Activated T-cell treated with anti-CD3 and anti-CD28 coated beads, Interleukin-2, amount 50 U/mL, for 72 hours (primary cell): ENCODE data around the gene TWF2. TPM values are rescaled to one million over a fixed set of nuclear protein-coding genes. Genes with fewer than 3 reads are reported as not detected.

Experiments
- ATAC-seq, 2 donors: fragments of 150-1000 bp; cut with Tn5 transposase; replicated peaks in 1 of 2; 2 replicates each; pipeline ENCODE4 v1.10.0; 2021; ENCODE audit warnings: moderate library complexity in 2 of 2, mild to moderate bottlenecking in 1 of 2
- DNase-seq, 2 donors: peaks; one replicate each; pipeline ENCODE4 v3.0.0; 2021 to 2022; ENCODE audit warnings: mixed read lengths in 1 of 2
- H3K27ac Mint-ChIP-seq: one replicate; pipeline ENCODE4 v1.8.0; 2022; ENCODE audit warnings: mild to moderate bottlenecking, moderate library complexity, mixed read lengths
- H3K27me3 Mint-ChIP-seq: one replicate; pipeline ENCODE4 v1.8.0; 2022; ENCODE audit warnings: low read depth, mixed read lengths
- H3K36me3 Mint-ChIP-seq, 2 donors: one replicate each; pipeline ENCODE4 v1.8.0; 2022; ENCODE audit warnings: mixed read lengths in 2 of 2, mild to moderate bottlenecking in 1 of 2; ENCODE audit not compliant: insufficient read depth in 2 of 2
- H3K4me1 Mint-ChIP-seq: one replicate; pipeline ENCODE4 v1.8.0; 2022; ENCODE audit warnings: low read depth, mixed read lengths
- H3K4me3 Mint-ChIP-seq, 2 donors: one replicate each; pipeline ENCODE4 v1.8.0; 2022; ENCODE audit warnings: mild to moderate bottlenecking in 2 of 2, mixed read lengths in 2 of 2, moderate library complexity in 2 of 2
- H3K9me3 Mint-ChIP-seq, 2 donors: one replicate each; pipeline ENCODE4 v1.8.0; 2022; ENCODE audit warnings: mixed read lengths in 2 of 2
- total RNA-seq, 2 donors: library from RNA; stranded (reverse); gene quantifications; one replicate each; pipeline ENCODE4 v1.2.3, GENCODE V29; 2022

Gene TWF2
- total RNA-seq, 2 donors from 2014 or later: 124 to 133 TPM

DNA sequence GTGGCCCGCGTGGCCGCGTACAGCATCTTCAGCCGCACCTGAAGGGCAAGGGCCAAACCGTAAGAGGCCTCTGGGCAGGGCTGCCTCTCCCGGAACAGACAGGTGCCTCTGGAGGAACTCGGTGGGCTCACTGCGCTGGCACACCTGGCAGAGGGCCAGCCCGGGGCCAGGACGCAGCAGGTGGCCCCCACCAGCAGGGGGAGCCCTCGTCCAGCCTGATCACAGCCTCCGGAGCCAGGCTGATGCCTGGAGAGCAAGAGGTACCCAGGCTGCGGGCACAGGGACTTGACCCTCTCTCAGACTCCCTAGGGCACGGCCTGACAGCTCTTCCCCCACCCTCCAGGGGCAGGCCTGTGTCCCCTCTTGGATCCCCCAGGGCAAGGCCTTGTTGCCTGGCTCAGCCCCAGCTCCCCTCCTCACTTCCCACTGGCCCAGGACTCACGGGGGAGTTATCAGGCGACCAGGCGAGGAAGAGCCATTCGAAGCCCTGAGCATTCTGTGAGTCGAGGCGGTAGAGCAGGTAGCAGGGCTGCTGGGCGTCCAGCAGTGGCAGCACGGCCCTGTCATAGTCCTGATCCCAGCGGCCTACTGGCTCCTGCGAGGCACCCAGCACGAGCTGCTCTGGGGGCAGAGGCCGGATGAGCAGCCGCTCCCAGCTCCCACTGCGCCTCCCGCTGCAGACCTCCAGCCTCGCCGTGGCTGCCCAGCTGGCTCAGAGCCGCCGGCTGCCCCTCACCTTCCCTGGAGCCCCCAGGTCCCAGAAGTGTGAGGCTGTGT is 7.3 kb downstream of the TWF2 start:
- Mint-ChIP-seq H3K4me3 (peak overlapping the region; percentile 51 to 62), H3K9me3 (no peaks in the 10 kb centered on the region), H3K27me3 (no peaks in the 10 kb centered on the region), H3K4me1 (peaks cover 56% of the 10 kb centered on the region), H3K36me3 (peaks cover 2 to 18% of the 10 kb centered on the region in 2 donors), H3K27ac (no peak overlapping the region)
- ATAC-seq (peak; percentile 84 to 85), DNase-seq (peak; percentile 88 to 93)

GRCh38 chr3:52230889-52231499 is 8.0 kb downstream of the TWF2 start:
- Mint-ChIP-seq H3K27me3 (no peaks in the 10 kb centered on the region), H3K27ac (no peak overlapping the region), H3K9me3 (no peaks in the 10 kb centered on the region), H3K4me3 (no peak overlapping the region), H3K4me1 (peaks cover 56% of the 10 kb centered on the region), H3K36me3 (peaks cover 2 to 18% of the 10 kb centered on the region in 2 donors)
- DNase-seq (no peak), ATAC-seq (no peak)

DNA sequence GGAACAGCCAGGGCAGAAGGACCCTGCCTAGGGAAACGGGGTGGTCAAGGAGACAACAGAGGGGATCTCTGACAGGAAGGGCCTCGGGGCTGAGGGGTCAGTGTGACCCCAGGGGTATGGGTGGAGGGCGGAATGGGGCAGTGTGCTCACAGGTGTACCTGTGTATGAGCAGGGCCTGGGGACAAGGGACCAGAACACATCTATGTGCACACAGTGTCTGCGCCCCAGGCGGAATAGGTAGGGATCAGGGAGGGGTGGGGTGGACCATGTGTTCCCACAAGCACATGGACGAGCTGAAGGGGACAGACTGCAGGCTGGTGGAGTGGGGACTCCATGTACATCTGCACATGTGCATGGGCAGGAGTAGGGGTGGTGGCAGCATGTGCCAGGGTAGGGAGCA is 8.5 kb downstream of the TWF2 start:
- DNase-seq (no peak), ATAC-seq (no peak)
- Mint-ChIP-seq H3K27ac (peak overlapping the region; percentile 79), H3K27me3 (no peaks in the 10 kb centered on the region), H3K4me1 (peaks cover 56% of the 10 kb centered on the region), H3K36me3 (peaks cover 2 to 18% of the 10 kb centered on the region in 2 donors), H3K4me3 (no peak overlapping the region), H3K9me3 (no peaks in the 10 kb centered on the region)

DNA sequence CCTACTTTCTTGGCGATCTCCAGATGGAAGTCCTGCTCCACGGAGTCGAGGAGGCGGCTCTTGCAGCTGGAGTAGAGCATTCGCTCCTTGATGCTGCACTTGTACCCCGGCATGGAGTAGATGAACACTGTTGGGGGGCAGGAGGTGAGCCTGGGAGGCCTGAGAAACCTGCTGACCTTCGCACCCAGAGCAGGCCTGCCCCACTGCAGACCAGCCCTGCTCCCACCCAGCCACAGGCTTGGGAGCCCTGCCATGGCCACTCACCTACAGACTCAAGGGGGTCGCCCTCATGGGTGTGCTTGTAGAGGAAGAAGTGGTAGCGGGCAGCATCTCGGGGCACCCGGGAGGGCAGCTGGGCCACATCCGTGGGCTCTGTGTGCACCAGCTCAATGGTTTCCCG is 9.3 kb downstream of the TWF2 start:
- Mint-ChIP-seq H3K27ac (no peak overlapping the region), H3K36me3 (peaks cover 2 to 18% of the 10 kb centered on the region in 2 donors), H3K4me1 (peaks cover 61% of the 10 kb centered on the region), H3K4me3 (no peak overlapping the region), H3K9me3 (no peaks in the 10 kb centered on the region), H3K27me3 (no peaks in the 10 kb centered on the region)
- DNase-seq (no peak), ATAC-seq (no peak)

- DNase-seq (no peak), ATAC-seq (no peak)
- Mint-ChIP-seq H3K36me3 (peaks cover 2 to 18% of the 10 kb centered on the region in 2 donors), H3K9me3 (no peaks in the 10 kb centered on the region), H3K4me1 (peaks cover 61% of the 10 kb centered on the region), H3K27me3 (no peaks in the 10 kb centered on the region), H3K27ac (no peak overlapping the region), H3K4me3 (no peak overlapping the region)
These were observed 10.1 kb downstream of the TWF2 start for GRCh38 chr3:52228751-52229291.

DNA sequence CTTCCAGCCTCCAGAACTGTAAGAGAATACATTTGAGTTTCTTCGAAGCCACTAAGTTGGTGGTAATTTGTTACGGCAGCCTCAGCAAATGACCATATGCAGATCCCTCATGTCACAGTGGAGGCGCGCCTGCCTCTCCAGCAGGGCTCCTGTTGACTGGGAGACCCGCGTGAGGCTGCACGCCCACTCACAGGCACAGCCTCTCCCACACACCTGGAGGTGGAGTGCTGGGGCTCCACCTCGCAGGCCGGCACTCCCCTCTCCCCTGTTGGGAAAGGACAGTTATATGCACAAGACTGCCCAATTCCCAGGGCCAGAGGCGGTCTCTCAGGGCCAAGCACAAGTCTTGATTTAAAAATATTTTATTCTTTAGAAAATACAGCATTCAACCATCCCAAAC is 10.7 kb downstream of the TWF2 start:
- DNase-seq (no peak), ATAC-seq (no peak)
- H3K9me3 Mint-ChIP-seq: no peaks in the 10 kb centered on the region
- no peaks in the 10 kb centered on the region for H3K27me3 Mint-ChIP-seq
- no peak overlapping the region for H3K27ac Mint-ChIP-seq
- peaks cover 61% of the 10 kb centered on the region for H3K4me1 Mint-ChIP-seq
- peaks cover 2 to 18% of the 10 kb centered on the region in 2 donors for H3K36me3 Mint-ChIP-seq
- H3K4me3 Mint-ChIP-seq: no peak overlapping the region

DNA sequence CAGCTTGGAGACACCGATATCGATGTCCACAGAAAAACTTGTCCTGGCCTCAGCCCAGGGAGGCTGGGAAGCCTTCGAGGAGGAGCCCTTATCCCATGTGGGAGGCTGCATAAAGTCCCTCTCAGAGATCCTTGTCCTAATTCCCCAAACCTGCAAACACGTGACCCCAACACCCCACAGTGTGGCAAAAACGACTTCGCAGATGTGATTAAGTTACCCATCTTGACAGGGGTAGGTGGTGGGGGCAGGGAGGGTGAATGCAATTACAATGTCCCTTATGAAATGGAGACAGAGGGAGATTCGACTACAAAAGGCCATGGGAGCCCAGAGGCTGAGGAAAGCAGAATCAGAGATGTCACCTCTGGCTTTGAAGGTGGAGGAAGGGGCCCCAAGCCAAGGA is 11.2 kb downstream of the TWF2 start:
- Mint-ChIP-seq H3K27ac (no peak overlapping the region), H3K9me3 (no peaks in the 10 kb centered on the region), H3K27me3 (no peaks in the 10 kb centered on the region), H3K4me1 (peaks cover 61% of the 10 kb centered on the region), H3K4me3 (no peak overlapping the region), H3K36me3 (peaks cover 2 to 18% of the 10 kb centered on the region in 2 donors)
- ATAC-seq: no peak
- DNase-seq: no peak

DNA sequence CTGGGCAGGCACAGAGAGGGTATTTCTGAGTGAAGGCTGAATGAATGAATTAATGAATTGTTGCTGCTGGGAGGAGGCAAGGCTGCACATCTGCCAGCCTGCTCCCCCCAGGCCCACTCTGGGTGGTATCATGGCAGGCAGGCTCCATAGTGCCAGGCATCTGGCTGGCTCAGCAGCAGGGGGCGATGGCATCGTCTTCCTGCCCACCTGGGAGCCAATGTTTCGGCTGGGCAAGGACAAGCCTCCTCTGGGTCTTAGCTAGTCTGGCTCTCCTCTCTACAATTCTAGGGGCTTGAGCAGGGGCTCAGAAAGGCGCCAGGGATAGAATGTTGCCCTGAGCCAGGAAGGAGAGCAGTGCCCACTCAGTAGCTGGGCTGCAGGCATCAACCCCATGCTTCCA is 11.8 kb downstream of the TWF2 start:
- Mint-ChIP-seq H3K9me3 (no peaks in the 10 kb centered on the region), H3K27ac (peak overlapping the region; percentile 78), H3K4me1 (peaks cover 61% of the 10 kb centered on the region), H3K27me3 (no peaks in the 10 kb centered on the region), H3K4me3 (peak overlapping the region in 1 of 2 donors; percentile 33), H3K36me3 (peaks cover 2 to 16% of the 10 kb centered on the region in 2 donors)
- no peak for ATAC-seq
- DNase-seq: no peak

DNA sequence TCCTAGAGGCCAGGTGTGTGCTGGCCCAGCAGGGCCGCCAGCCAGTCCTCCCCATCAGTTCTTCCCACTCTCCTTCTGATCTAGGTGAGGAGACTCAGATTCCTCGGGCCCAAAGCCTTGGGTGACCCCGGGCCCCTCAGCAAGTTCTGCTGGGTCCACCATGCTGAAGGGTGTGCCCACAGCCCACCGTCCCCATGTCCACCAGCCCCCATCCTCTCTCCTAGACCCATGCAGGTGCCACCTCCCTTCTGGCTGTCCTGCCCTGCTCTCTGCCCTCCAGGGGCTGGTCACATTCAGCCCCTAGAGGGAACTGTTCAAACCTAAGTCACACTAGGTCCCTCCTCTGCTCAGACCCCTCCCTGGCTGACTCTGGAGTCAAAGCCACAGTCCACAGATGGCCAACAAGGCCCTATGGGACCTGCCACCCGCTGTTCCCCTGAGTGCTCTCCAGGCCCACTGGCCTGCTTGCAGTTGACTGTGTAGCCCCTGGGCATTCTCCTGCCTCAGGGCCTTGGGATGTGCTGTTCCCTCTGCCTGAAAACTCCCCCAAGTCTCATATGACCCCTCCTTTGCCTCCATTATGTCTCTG is 12.6 kb downstream of the TWF2 start:
- H3K27me3 Mint-ChIP-seq: no peaks in the 10 kb centered on the region
- DNase-seq (no peak), ATAC-seq (peak; percentile 9 to 20)
- no peaks in the 10 kb centered on the region for H3K9me3 Mint-ChIP-seq
- H3K27ac Mint-ChIP-seq: peak overlapping the region; percentile 78
- H3K36me3 Mint-ChIP-seq: peaks cover 2 to 12% of the 10 kb centered on the region in 2 donors
- peaks cover 61% of the 10 kb centered on the region for H3K4me1 Mint-ChIP-seq
- peak overlapping the region; percentile 33 to 81 for H3K4me3 Mint-ChIP-seq

DNA sequence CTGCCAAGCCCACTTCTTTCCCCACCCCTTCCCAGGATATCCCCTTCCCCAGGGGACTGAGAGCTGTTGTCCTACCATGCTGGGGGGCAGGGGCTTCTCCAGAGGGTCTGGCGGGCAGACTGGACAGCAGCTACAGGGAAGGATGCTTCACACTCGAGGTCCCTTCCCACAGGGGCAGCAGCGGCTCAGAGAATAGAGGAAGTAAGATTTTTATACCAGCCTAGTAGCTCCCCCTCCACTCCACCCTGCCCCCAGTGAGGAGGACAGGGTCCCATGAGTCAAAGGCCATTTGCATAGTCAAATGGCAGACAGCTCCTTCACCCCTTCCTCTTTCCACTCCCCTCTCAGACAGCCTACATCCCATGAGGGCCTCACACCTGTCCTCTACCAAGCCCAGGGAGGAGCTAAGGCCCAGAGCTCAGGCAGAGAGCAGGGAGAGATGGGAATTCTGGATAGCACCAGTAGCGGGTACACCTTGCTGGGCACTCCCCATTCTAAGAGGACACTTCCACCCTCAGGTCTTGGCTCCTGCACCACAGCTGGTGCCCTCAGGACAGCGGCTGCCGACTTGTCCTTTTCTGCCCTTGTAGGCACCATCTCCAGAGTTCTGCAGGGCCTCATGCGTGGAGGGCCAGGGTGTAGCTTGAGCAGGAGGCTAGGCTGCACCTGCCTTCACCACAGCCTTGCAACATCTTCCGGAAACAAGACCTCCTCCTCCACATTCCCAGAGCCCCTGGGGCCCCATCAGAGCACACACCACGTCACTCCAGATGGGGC is 13.3 kb downstream of the TWF2 start, which contains the start of gene TLR9:
Gene TLR9 (minus strand): TSS at position 194 of the 777 bp plus-strand sequence. CDS start 116 bp downstream, at position 78.
- Mint-ChIP-seq H3K27me3 (no peaks in the 10 kb centered on the region), H3K27ac (peak within 1 kb of the TSS; percentile 78), H3K36me3 (peaks cover 2 to 8% of the 10 kb centered on the region in 2 donors), H3K4me1 (peaks cover 66% of the 10 kb centered on the region), H3K4me3 (peak within 1 kb of the TSS; percentile 81 to 88), H3K9me3 (no peaks in the 10 kb centered on the region)
- DNase-seq: no peak
- ATAC-seq: peak; percentile 59 to 63

DNA sequence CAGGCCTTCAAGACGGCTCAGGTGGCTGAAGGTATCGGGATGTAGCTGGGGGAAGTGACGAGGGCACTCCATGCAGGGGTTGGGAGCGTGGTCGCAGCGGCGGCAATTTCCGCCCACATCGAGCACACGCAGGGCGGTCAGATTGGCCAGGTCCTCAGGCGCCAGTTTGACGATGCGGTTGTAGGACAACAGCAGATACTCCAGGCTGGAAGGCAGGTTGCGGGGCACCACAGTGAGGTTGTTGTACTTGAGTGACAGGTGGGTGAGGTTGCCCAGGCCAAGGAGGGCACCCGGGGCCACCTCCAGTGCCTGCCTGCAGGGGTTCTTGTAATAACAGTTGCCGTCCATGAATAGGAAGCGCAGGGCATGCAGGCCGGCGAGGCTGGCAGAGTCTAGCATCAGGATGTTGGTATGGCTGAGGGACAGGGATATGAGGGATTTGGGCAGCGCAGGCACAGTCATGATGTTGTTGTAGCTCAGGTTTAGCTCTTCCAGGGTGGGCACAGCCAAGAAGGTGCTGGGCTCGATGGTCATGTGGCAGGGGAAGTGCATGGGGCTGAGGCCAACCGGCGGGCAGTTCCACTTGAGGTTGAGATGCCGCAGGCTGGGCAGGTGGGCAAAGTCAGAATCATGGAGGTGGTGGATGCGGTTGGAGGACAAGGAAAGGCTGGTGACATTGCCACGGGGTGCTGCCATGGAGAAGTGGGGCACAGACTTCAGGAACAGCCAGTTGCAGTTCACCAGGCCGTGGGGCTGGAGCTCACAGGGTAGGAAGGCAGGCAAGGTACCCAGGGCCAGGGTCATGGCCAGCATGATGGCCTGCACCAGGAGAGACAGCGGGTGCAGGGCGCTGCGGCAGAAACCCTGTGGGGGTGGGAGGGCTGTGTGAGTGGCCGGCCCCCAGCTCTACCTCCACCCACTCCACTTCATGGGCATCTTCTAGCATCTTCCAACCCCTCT is 15.2 kb downstream of the TWF2 start:
- H3K4me3 Mint-ChIP-seq: peak overlapping the region; percentile 81 to 88
- no peak for DNase-seq
- H3K27me3 Mint-ChIP-seq: no peaks in the 10 kb centered on the region

More for the DNA sequence above, 15.2 kb downstream of the TWF2 start:
- Mint-ChIP-seq H3K9me3 (no peaks in the 10 kb centered on the region), H3K27ac (peak overlapping the region; percentile 43), H3K4me1 (peaks cover 80% of the 10 kb centered on the region), H3K36me3 (no peaks in the 10 kb centered on the region)
- no peak for ATAC-seq
